EL (cell line): ENCODE measurements around the gene NLRP6.
A peak's percentile ranks its signal among the peaks of the same experiment; 100 is the strongest.

Experiments used
- DNase-seq: peaks from one replicate; pipeline ENCODE4 v3.0.0-alpha.2; 2016

NLRP6 gene

GRCh38 chr11:256952-257737 lies 21.1 kb upstream of the NLRP6 start:
- no peak for DNase-seq

- no peak for DNase-seq
Observed at GRCh38 chr11:257766-258493, 20.3 kb upstream of the NLRP6 start.

- no peak for DNase-seq
Observed at GRCh38 chr11:259413-259812, 18.8 kb upstream of the NLRP6 start.

GRCh38 chr11:261624-262023 lies 16.6 kb upstream of the NLRP6 start:
- no peak for DNase-seq

GRCh38 chr11:266676-267439 lies 11.3 kb upstream of the NLRP6 start:
- no peak for DNase-seq

- DNase-seq, result no peak
Observed at GRCh38 chr11:267491-267994, 10.7 kb upstream of the NLRP6 start.

GRCh38 chr11:268716-269145 lies 9.5 kb upstream of the NLRP6 start:
- peak; percentile 41 for DNase-seq

GRCh38 chr11:269146-269890 lies 8.9 kb upstream of the NLRP6 start:
- DNase-seq, result no peak

- DNase-seq, result no peak
Observed at GRCh38 chr11:270451-271318, 7.5 kb upstream of the NLRP6 start.

- DNase-seq, result no peak
Observed at GRCh38 chr11:271319-271715, 6.9 kb upstream of the NLRP6 start.

GRCh38 chr11:272195-272930 lies 5.8 kb upstream of the NLRP6 start:
- no peak for DNase-seq

- DNase-seq, result no peak
Observed at GRCh38 chr11:272931-273198, 5.3 kb upstream of the NLRP6 start.

- DNase-seq, result no peak
Observed at GRCh38 chr11:276219-276618, 2.0 kb upstream of the NLRP6 start.

GRCh38 chr11:279040-279965 lies 1.1 kb downstream of the NLRP6 start:
- no peak for DNase-seq

- peak; percentile 23 for DNase-seq
Observed at GRCh38 chr11:279966-280705, 1.9 kb downstream of the NLRP6 start.

- DNase-seq, result no peak
Observed at GRCh38 chr11:280706-281485, 2.7 kb downstream of the NLRP6 start.

- DNase-seq, result no peak
Observed at GRCh38 chr11:281486-282161, 3.4 kb downstream of the NLRP6 start.

GRCh38 chr11:282171-282570 lies 4.0 kb downstream of the NLRP6 start:
- DNase-seq, result no peak
